Muscle layer of colon (tissue), 2 donors: ENCODE measurements around the gene PLEKHA7.
"Not testable (repeated sequence)": the region's sequence is repeated elsewhere in the genome, so short reads cannot be mapped to it uniquely, and the experiment has no call there.

Experiments
- H3K27ac ChIP-seq: one replicate; pipeline ENCODE4 v1.7.0; 2013; ENCODE audit warnings: low read depth, mild to moderate bottlenecking, low read length, moderate library complexity
- H3K27me3 ChIP-seq, 2 donors: one replicate each; pipeline ENCODE4 v1.7.0; 2013; ENCODE audit warnings: low read length in 2 of 2, mild to moderate bottlenecking in 2 of 2; ENCODE audit not compliant: insufficient read depth in 2 of 2, control insufficient read depth in 1 of 2
- H3K36me3 ChIP-seq: one replicate; pipeline ENCODE4 v1.7.0; 2013; ENCODE audit warnings: mild to moderate bottlenecking, low read length; ENCODE audit not compliant: insufficient read depth
- H3K4me1 ChIP-seq: one replicate; pipeline ENCODE4 v1.7.0; 2013; ENCODE audit warnings: mild to moderate bottlenecking, low read length; ENCODE audit not compliant: insufficient read depth
- H3K4me3 ChIP-seq, 2 donors: one replicate each; pipeline ENCODE4 v1.7.0; 2013; ENCODE audit warnings: low read length in 2 of 2, low read depth in 1 of 2, mild to moderate bottlenecking in 1 of 2, moderate library complexity in 1 of 2
- H3K9ac ChIP-seq: one replicate; pipeline ENCODE4 v1.7.0; 2013; ENCODE audit warnings: low read length
- H3K9me3 ChIP-seq: one replicate; pipeline ENCODE4 v1.7.0; 2013; ENCODE audit warnings: mild to moderate bottlenecking, low read length
- donor health status: abdominal sarcoma.
- donor health status: Adenocarcinoma of cecum.

The PLEKHA7 gene

GRCh38 chr11:17003426-17003825 is 10.8 kb downstream of the PLEKHA7 start:
- no peaks in the 10 kb centered on the region for H3K9me3 ChIP-seq
- H3K36me3 ChIP-seq, result no peaks in the 10 kb centered on the region
- no peak overlapping the region for H3K27ac ChIP-seq
- no peak overlapping the region for H3K9ac ChIP-seq
- H3K4me3 ChIP-seq, result no peak overlapping the region
- H3K4me1 ChIP-seq, result no peaks in the 10 kb centered on the region
- H3K27me3 ChIP-seq, result no peaks in the 10 kb centered on the region

GRCh38 chr11:17002543-17002942 is 11.7 kb downstream of the PLEKHA7 start:
- Histone ChIP-seq H3K27ac (no peak overlapping the region), H3K27me3 (no peaks in the 10 kb centered on the region), H3K4me1 (no peaks in the 10 kb centered on the region), H3K9ac (no peak overlapping the region), H3K36me3 (no peaks in the 10 kb centered on the region), H3K4me3 (no peak overlapping the region), H3K9me3 (no peaks in the 10 kb centered on the region)

- no peaks in the 10 kb centered on the region for H3K36me3 ChIP-seq
Observed at GRCh38 chr11:17001806-17002205, 12.4 kb downstream of the PLEKHA7 start.

GRCh38 chr11:17000987-17001386 is 13.2 kb downstream of the PLEKHA7 start:
- no peaks in the 10 kb centered on the region for H3K36me3 ChIP-seq
- no peak overlapping the region for H3K27ac ChIP-seq
- H3K4me1 ChIP-seq, result no peaks in the 10 kb centered on the region
- no peak overlapping the region for H3K4me3 ChIP-seq
- no peak overlapping the region for H3K9ac ChIP-seq
- no peaks in the 10 kb centered on the region for H3K9me3 ChIP-seq
- no peaks in the 10 kb centered on the region for H3K27me3 ChIP-seq

More at GRCh38 chr11:17001806-17002205, 12.4 kb downstream of the PLEKHA7 start:
- no peaks in the 10 kb centered on the region for H3K27me3 ChIP-seq
- no peak overlapping the region for H3K4me3 ChIP-seq
- H3K27ac ChIP-seq, result no peak overlapping the region
- no peaks in the 10 kb centered on the region for H3K4me1 ChIP-seq
- H3K9ac ChIP-seq, result no peak overlapping the region
- H3K9me3 ChIP-seq, result no peaks in the 10 kb centered on the region

GRCh38 chr11:17000253-17000652 is 14.0 kb downstream of the PLEKHA7 start:
- H3K9me3 ChIP-seq, H3K27ac ChIP-seq, H3K4me1 ChIP-seq, H3K27me3 ChIP-seq, H3K9ac ChIP-seq, H3K36me3 ChIP-seq, H3K4me3 ChIP-seq: not testable (repeated sequence)

- Histone ChIP-seq H3K36me3 (no peaks in the 10 kb centered on the region), H3K4me3 (no peak overlapping the region), H3K4me1 (no peaks in the 10 kb centered on the region), H3K9me3 (no peaks in the 10 kb centered on the region), H3K27me3 (no peaks in the 10 kb centered on the region), H3K9ac (no peak overlapping the region), H3K27ac (no peak overlapping the region)
Observed at GRCh38 chr11:16999116-16999515, 15.1 kb downstream of the PLEKHA7 start.

- no peak overlapping the region for H3K4me3 ChIP-seq
- no peaks in the 10 kb centered on the region for H3K36me3 ChIP-seq
- no peaks in the 10 kb centered on the region for H3K27me3 ChIP-seq
- no peaks in the 10 kb centered on the region for H3K4me1 ChIP-seq
- H3K9ac ChIP-seq, result no peak overlapping the region
- no peak overlapping the region for H3K27ac ChIP-seq
- no peaks in the 10 kb centered on the region for H3K9me3 ChIP-seq
Observed at GRCh38 chr11:16997624-16998023, 16.6 kb downstream of the PLEKHA7 start.

GRCh38 chr11:16993495-16993894 is 20.7 kb downstream of the PLEKHA7 start:
- Histone ChIP-seq H3K4me3 (no peak overlapping the region), H3K9me3 (no peaks in the 10 kb centered on the region), H3K4me1 (no peaks in the 10 kb centered on the region), H3K36me3 (no peaks in the 10 kb centered on the region), H3K27ac (no peak overlapping the region), H3K27me3 (no peaks in the 10 kb centered on the region), H3K9ac (no peak overlapping the region)

- Histone ChIP-seq H3K9ac (no peak overlapping the region), H3K27ac (no peak overlapping the region), H3K36me3 (no peaks in the 10 kb centered on the region), H3K4me3 (no peak overlapping the region), H3K4me1 (no peaks in the 10 kb centered on the region), H3K27me3 (no peaks in the 10 kb centered on the region), H3K9me3 (no peaks in the 10 kb centered on the region)
Observed at GRCh38 chr11:16992846-16993245, 21.4 kb downstream of the PLEKHA7 start.

- Histone ChIP-seq H3K27me3 (no peaks in the 10 kb centered on the region), H3K27ac (no peak overlapping the region), H3K9me3 (no peaks in the 10 kb centered on the region), H3K4me3 (no peak overlapping the region), H3K4me1 (no peaks in the 10 kb centered on the region), H3K36me3 (no peaks in the 10 kb centered on the region), H3K9ac (no peak overlapping the region)
Observed at GRCh38 chr11:16989554-16989953, 24.7 kb downstream of the PLEKHA7 start.

GRCh38 chr11:16987205-16987568 is 27.0 kb downstream of the PLEKHA7 start:
- Histone ChIP-seq H3K27ac (no peak overlapping the region), H3K4me1 (no peaks in the 10 kb centered on the region)

GRCh38 chr11:16986434-16987204 is 27.6 kb downstream of the PLEKHA7 start:
- no peaks in the 10 kb centered on the region for H3K27me3 ChIP-seq
- H3K4me1 ChIP-seq, result no peaks in the 10 kb centered on the region
- H3K27ac ChIP-seq, result no peak overlapping the region
- H3K36me3 ChIP-seq, result no peaks in the 10 kb centered on the region
- H3K9ac ChIP-seq, result no peak overlapping the region
- H3K4me3 ChIP-seq, result no peak overlapping the region
- H3K9me3 ChIP-seq, result no peaks in the 10 kb centered on the region

More at GRCh38 chr11:16987205-16987568, 27.0 kb downstream of the PLEKHA7 start:
- Histone ChIP-seq H3K9me3 (no peaks in the 10 kb centered on the region), H3K27me3 (no peaks in the 10 kb centered on the region), H3K4me3 (no peak overlapping the region), H3K36me3 (no peaks in the 10 kb centered on the region), H3K9ac (no peak overlapping the region)
